Thyroid gland (tissue), 4 donors: ENCODE measurements around the gene ABCC8.

Source experiments
- POLR2A ChIP-seq, 2 donors: fragments of 450-650 bp; IDR thresholded peaks; one replicate each; pipeline ENCODE4 v1.6.1; 2017; ENCODE audit warnings: antibody characterized with exemption in 2 of 2, mild to moderate bottlenecking in 2 of 2, moderate library complexity in 1 of 2
- TF ChIP-seq, protein P1 (sequence below), 6 experiments: fragments of 200-600 bp in 3 of 6; fragments of 450-650 bp in 3 of 6; sonication (generic) in 3 of 6; IDR thresholded peaks; one replicate each; pipeline ENCODE4 v1.5.1; 2016 to 2019; ENCODE audit warnings: antibody characterized with exemption in 6 of 6, mild to moderate bottlenecking in 2 of 6, inconsistent platforms in 1 of 6, moderate library complexity in 1 of 6

DNA sequence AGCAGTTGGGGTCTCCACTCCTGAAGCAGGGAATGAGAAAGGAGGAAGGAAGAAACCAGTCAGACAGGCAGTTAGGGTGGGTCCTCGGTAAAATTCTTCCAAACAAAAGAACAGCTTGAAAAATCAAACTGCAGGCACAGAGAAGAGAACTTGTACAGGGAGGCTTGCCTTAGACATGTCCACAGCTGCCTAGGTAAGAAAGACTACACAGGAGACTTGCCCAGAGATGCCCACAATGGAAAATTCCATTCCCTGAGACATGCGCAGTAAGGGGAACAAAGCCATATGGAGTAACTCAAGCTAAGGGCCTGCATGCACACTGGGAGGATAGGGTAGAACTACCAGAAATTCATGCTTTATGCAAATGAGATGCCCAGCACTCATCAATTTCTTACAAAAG is 98.0 kb downstream of the ABCC8 start:
- TF ChIP-seq, protein P1, sequence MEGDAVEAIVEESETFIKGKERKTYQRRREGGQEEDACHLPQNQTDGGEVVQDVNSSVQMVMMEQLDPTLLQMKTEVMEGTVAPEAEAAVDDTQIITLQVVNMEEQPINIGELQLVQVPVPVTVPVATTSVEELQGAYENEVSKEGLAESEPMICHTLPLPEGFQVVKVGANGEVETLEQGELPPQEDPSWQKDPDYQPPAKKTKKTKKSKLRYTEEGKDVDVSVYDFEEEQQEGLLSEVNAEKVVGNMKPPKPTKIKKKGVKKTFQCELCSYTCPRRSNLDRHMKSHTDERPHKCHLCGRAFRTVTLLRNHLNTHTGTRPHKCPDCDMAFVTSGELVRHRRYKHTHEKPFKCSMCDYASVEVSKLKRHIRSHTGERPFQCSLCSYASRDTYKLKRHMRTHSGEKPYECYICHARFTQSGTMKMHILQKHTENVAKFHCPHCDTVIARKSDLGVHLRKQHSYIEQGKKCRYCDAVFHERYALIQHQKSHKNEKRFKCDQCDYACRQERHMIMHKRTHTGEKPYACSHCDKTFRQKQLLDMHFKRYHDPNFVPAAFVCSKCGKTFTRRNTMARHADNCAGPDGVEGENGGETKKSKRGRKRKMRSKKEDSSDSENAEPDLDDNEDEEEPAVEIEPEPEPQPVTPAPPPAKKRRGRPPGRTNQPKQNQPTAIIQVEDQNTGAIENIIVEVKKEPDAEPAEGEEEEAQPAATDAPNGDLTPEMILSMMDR (IDR thresholded peaks at IDR 0.05) = no peak
- no peak for TF ChIP-seq POLR2A (IDR thresholded peaks at IDR 0.05)
